PFSK-1 (cell line): ENCODE data around the gene CBL.

Experiments used
- FOXP2 ChIP-seq: optimal IDR thresholded peaks from 2 replicates; pipeline ENCODE3; 2011; ENCODE audit warnings: borderline replicate concordance, control low read depth, inconsistent platforms; ENCODE audit not compliant: insufficient read depth; ENCODE audit errors: extremely low read length, extremely low read depth
- POLR2AphosphoS5 ChIP-seq: IDR thresholded peaks from 2 replicates; pipeline ENCODE4 v1.6.1; 2012; ENCODE audit warnings: low read depth, mild to moderate bottlenecking, control low read depth, low read length, moderate library complexity
- SIN3A ChIP-seq: IDR thresholded peaks from 2 replicates; pipeline ENCODE4 v1.6.1; 2012; ENCODE audit warnings: mild to moderate bottlenecking, low read length, moderate library complexity, borderline replicate concordance; ENCODE audit not compliant: insufficient read depth
- TAF1 ChIP-seq: IDR thresholded peaks from 2 replicates; pipeline ENCODE4 v1.6.1; 2012; ENCODE audit warnings: low read length, control low read depth, borderline replicate concordance; ENCODE audit not compliant: insufficient read depth
- TF ChIP-seq, protein P1 (sequence below), 2 experiments: IDR thresholded peaks; 2 replicates each; pipeline versions ENCODE4 v1.6.1 to v1.8.0; 2011 to 2012; ENCODE audit warnings: low read depth in 2 of 2, low read length in 2 of 2, control low read depth in 1 of 2, inconsistent platforms in 1 of 2, mild to moderate bottlenecking in 1 of 2, moderate library complexity in 1 of 2; ENCODE audit not compliant: insufficient read depth in 1 of 2

The CBL gene

DNA sequence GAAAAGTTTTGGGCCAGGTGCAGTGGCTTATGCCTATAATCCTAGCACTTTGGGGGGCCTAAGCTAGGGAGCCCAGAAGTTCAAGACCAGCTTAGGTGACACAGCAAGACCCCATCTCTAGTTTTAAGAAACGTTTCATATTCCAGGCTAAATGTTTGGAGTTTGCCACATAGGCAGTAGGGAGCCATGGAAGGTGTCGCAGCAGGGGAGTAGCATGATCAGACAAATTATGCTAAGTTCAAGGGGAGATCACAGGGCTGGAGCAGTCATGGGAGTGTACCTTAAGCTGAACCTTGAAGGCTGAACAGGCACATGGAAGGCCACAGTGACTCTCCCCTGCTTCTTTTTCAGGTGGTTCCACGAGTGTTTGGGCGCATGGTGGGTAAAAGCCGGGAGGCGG is 26.8 kb upstream of the CBL start:
- no peak for TF ChIP-seq POLR2AphosphoS5
- no peak for TF ChIP-seq FOXP2
- TF ChIP-seq SIN3A = no peak
- TF ChIP-seq, protein P1, sequence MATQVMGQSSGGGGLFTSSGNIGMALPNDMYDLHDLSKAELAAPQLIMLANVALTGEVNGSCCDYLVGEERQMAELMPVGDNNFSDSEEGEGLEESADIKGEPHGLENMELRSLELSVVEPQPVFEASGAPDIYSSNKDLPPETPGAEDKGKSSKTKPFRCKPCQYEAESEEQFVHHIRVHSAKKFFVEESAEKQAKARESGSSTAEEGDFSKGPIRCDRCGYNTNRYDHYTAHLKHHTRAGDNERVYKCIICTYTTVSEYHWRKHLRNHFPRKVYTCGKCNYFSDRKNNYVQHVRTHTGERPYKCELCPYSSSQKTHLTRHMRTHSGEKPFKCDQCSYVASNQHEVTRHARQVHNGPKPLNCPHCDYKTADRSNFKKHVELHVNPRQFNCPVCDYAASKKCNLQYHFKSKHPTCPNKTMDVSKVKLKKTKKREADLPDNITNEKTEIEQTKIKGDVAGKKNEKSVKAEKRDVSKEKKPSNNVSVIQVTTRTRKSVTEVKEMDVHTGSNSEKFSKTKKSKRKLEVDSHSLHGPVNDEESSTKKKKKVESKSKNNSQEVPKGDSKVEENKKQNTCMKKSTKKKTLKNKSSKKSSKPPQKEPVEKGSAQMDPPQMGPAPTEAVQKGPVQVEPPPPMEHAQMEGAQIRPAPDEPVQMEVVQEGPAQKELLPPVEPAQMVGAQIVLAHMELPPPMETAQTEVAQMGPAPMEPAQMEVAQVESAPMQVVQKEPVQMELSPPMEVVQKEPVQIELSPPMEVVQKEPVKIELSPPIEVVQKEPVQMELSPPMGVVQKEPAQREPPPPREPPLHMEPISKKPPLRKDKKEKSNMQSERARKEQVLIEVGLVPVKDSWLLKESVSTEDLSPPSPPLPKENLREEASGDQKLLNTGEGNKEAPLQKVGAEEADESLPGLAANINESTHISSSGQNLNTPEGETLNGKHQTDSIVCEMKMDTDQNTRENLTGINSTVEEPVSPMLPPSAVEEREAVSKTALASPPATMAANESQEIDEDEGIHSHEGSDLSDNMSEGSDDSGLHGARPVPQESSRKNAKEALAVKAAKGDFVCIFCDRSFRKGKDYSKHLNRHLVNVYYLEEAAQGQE (IDR thresholded peaks at IDR 0.05; ENCODE audit: insufficient read depth in 1 of 2, low read depth in 2 of 2, low read length in 2 of 2) = no peak
- TF ChIP-seq TAF1 = no peak

DNA sequence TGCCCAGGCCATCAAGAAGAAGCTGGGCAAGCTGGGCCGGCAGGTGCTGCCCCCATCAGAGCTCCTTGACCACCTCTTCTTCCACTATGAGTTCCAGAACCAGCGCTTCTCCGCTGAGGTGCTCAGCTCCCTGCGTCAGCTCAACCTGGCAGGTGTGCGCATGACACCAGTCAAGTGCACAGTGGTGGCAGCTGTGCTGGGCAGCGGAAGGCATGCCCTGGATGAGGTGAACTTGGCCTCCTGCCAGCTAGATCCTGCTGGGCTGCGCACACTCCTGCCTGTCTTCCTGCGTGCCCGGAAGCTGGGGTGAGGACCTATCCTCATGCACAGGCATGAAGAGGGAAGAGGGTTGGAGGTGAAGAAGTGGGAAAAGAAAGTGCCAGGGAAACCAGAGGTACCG is 26.2 kb upstream of the CBL start:
- TF ChIP-seq POLR2AphosphoS5 (no peak), SIN3A (no peak), TAF1 (no peak), FOXP2 (no peak)
- TF ChIP-seq, protein P1 (IDR thresholded peaks at IDR 0.05; ENCODE audit: insufficient read depth in 1 of 2, low read depth in 2 of 2, low read length in 2 of 2) = no peak

DNA sequence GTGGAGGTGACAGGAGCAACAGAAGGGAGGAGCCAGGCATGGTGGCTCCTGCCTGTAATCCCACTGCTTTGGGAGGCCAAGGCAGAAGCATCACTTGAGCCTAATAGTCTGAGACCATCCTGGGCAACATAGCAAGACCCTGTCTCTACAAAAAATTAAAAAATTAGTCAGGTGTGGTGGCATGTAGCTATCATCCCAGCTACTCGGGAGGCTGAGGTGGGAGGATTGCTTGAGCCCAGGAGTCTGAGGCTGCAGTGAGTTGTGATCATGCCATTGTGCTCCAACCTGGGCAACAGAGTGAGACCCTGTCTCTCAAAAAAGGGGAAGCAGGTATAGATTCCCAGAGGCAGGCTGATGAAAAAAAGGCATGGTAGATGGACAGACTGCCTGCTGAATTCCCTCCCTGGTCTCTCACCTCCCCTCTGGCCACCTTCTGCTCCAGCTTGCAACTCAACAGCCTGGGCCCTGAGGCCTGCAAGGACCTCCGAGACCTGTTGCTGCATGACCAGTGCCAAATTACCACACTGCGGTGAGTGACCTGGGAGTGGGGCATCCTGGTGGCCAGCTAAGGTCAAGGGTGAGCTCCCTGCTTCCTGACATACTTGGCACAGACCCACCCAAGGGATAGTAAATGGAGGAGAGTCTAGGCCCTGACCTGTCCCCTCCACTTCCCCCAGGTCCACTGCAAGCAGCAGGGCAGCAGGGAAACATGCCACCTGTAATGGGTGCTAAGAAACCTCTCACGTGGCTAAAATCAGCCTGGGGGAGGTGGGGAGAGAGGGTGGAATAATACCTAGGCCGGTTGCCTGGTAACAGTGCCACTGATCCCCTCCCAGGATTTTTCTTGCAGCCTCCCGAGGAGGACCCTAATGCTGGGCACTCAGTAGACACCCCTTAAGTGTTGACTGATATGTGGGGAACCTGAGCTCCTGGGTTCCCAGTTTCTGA is 25.1 kb upstream of the CBL start:
- TF ChIP-seq TAF1 (no peak), FOXP2 (no peak), POLR2AphosphoS5 (no peak), SIN3A (no peak)
- TF ChIP-seq, protein P1 (IDR thresholded peaks at IDR 0.05; ENCODE audit: insufficient read depth in 1 of 2, low read depth in 2 of 2, low read length in 2 of 2) = no peak

DNA sequence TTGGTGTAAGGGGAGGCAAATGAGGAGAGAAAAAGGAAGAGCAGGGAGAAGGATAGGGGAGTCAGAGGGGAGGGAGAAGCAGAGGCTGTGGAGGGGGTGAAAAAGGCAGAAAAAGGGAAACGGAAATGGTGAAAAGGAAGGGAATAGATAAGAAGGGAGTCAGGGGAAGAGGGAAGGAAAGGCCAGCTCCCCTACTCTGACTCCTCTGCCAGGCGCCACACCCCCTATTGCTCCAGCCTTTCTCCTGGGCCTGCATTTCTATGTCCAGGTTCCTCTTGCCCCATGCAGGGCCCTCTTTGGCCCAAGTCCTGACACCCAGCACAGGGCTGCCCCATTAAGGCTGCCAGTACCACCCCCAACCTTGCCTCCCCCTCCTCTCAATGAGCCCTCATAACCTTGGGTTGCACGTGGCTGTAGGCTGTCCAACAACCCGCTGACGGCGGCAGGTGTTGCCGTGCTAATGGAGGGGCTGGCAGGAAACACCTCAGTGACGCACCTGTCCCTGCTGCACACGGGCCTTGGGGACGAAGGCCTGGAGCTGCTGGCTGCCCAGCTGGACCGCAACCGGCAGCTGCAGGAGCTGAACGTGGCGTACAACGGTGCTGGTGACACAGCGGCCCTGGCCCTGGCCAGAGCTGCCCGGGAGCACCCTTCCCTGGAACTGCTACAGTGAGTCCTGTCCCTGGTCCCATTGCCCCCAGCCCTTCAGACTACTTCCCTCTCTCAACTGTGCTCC is 24.3 kb upstream of the CBL start:
- TF ChIP-seq TAF1 (no peak), POLR2AphosphoS5 (no peak), FOXP2 (no peak), SIN3A (no peak)
- TF ChIP-seq, protein P1 (IDR thresholded peaks at IDR 0.05; ENCODE audit: insufficient read depth in 1 of 2, low read depth in 2 of 2, low read length in 2 of 2) = no peak
